Measurements from ENCODE around the gene UBE2D1. TPM values are rescaled to one million over a fixed set of nuclear protein-coding genes. Genes with fewer than 3 reads are reported as not detected.

UBE2D1 gene
- total RNA-seq, 1 experiment from 2014 or later = 21.0 TPM

- Histone ChIP-seq H3K4me1 (ENCODE audit: control insufficient read depth, insufficient read depth, low read length) (no peaks in the 10 kb centered on the region), H3K27me3 (ENCODE audit: control insufficient read depth, insufficient read depth, low read length) (peaks cover 8% of the 10 kb centered on the region; the same call in 1 of the 2 replicates), H3K4me3 (ENCODE audit: low read depth in 2 of 2, low read length in 2 of 2) (no peak overlapping the region), H3K36me3 (ENCODE audit: control insufficient read depth, insufficient read depth, low read length) (no peaks in the 10 kb centered on the region), H3K27ac (ENCODE audit: low read length) (no peak overlapping the region), H3K9me3 (ENCODE audit: control insufficient read depth, insufficient read depth, low read depth, low read length) (no peaks in the 10 kb centered on the region)
- ATAC-seq (no peak), DNase-seq (ENCODE audit: low read depth, low spot score) (no peak)
- TF ChIP-seq REST (IDR thresholded peaks at IDR 0.05; ENCODE audit: insufficient read depth in 1 of 2, low read depth in 2 of 2, low read length in 1 of 2) (no peak), TCF7L2 (IDR thresholded peaks at IDR 0.05; ENCODE audit: low read depth, low read length) (no peak), CTCF (IDR thresholded peaks at IDR 0.05) (no peak), SIN3A (IDR thresholded peaks at IDR 0.05; ENCODE audit: borderline replicate concordance, insufficient read depth, low read depth, low read length) (no peak), POLR2AphosphoS5 (IDR thresholded peaks at IDR 0.05; ENCODE audit: low read depth, low read length) (no peak)
- ChIA-PET POLR2A (no interaction called here), CTCF (no interaction called here)
- in situ Hi-C loops (cut with HindIII; ENCODE audit: low pct_unique_long_range_greater_than_20kb, low sequenced_read_pairs) = no loop called here
- intact Hi-C loops (cut with micrococcal nuclease; ENCODE audit: unreplicated experiment) = loop anchor here (5.0 to 10.0 kb wide), 2 partner anchors 95 to 213 kb away; partner anchors contain the start of gene BICC1
- BruUV-seq (replicated peaks) = no TSS peak
Observed at GRCh38 chr10:58302254-58302653, 32.6 kb upstream of the UBE2D1 start.

- ChIA-PET POLR2A (no interaction called here), CTCF (interaction anchor here (0.7 kb wide), 1 partner anchor 157 kb away, joined by 3 read pairs; no protein-coding TSS in a partner anchor)
- in situ Hi-C loops (cut with HindIII; ENCODE audit: low pct_unique_long_range_greater_than_20kb, low sequenced_read_pairs) = no loop called here
Observed at GRCh38 chr10:58304099-58304633, 30.6 kb upstream of the UBE2D1 start.

More at GRCh38 chr10:58304099-58304633, 30.6 kb upstream of the UBE2D1 start:
- Histone ChIP-seq H3K36me3 (ENCODE audit: control insufficient read depth, insufficient read depth, low read length) (no peaks in the 10 kb centered on the region), H3K4me1 (ENCODE audit: control insufficient read depth, insufficient read depth, low read length) (no peaks in the 10 kb centered on the region), H3K9me3 (ENCODE audit: control insufficient read depth, insufficient read depth, low read depth, low read length) (no peaks in the 10 kb centered on the region), H3K4me3 (ENCODE audit: low read depth in 2 of 2, low read length in 2 of 2) (no peak overlapping the region), H3K27me3 (ENCODE audit: control insufficient read depth, insufficient read depth, low read length) (peaks cover 16% of the 10 kb centered on the region), H3K27ac (ENCODE audit: low read length) (no peak overlapping the region)
- no TSS peak for BruUV-seq (replicated peaks)
- intact Hi-C loops (cut with micrococcal nuclease; ENCODE audit: unreplicated experiment) = loop anchor here (5.0 to 10.0 kb wide), 2 partner anchors 93 to 211 kb away; partner anchors contain the start of gene BICC1
- DNase-seq (ENCODE audit: low read depth, low spot score) = no peak
- TF ChIP-seq CTCF (IDR thresholded peaks at IDR 0.05) = no peak
- TF ChIP-seq TCF7L2 (IDR thresholded peaks at IDR 0.05; ENCODE audit: low read depth, low read length) = no peak
- no peak for TF ChIP-seq REST (IDR thresholded peaks at IDR 0.05; ENCODE audit: insufficient read depth in 1 of 2, low read depth in 2 of 2, low read length in 1 of 2)
- TF ChIP-seq POLR2AphosphoS5 (IDR thresholded peaks at IDR 0.05; ENCODE audit: low read depth, low read length) = no peak
- no peak for TF ChIP-seq SIN3A (IDR thresholded peaks at IDR 0.05; ENCODE audit: borderline replicate concordance, insufficient read depth, low read depth, low read length)
- no peak for ATAC-seq

Data from Panc1 (cell line).